ENCODE results near the gene KLHL29. TPM values are rescaled to one million over a fixed set of nuclear protein-coding genes. Genes with fewer than 3 reads are reported as not detected.
A peak's percentile ranks its signal among the peaks of the same experiment; 100 is the strongest.

KLHL29 gene
- polyA plus RNA-seq, 6 donors from 2014 or later: 0.08 to 0.50 (median 0.28) TPM; not detected in 2

DNA sequence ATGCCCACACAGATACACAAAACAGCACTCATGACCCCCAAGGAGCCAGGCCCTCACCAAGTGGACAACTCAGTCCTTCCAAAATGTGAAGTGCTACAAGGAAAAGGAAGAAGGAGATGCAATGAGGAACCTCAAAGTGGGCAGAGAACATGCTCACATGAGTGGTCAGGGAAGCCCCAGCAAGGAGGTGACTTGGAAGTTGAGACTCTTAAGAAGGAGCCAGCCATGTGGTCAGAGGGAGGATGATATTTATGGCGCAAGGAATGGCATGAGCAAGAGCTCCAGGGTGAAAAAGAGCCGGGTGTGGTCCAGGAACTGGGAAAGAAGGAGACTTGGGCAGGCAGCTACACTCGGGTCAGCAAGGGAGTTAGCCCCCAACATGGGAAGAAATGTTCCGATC, 30.0 kb upstream of the KLHL29 start:
- Mint-ChIP-seq H3K36me3 (no peaks in the 10 kb centered on the region), H3K9me3 (peaks cover 0 to 4% (median 0%) of the 10 kb centered on the region in 7 donors), H3K27ac (no peak overlapping the region), H3K27me3 (peaks cover 29 to 61% (median 50%) of the 10 kb centered on the region in 3 donors), H3K4me1 (peaks cover 0 to 3% (median 0%) of the 10 kb centered on the region in 3 donors), H3K4me3 (no peak overlapping the region)
- no peak for ATAC-seq (ENCODE audit: low read depth in 2 of 2)
- no peak for DNase-seq

GRCh38 chr2:23356711-23357110, 28.3 kb upstream of the KLHL29 start:
- Mint-ChIP-seq H3K36me3 (no peaks in the 10 kb centered on the region), H3K27ac (no peak overlapping the region), H3K4me1 (peaks cover 0 to 3% (median 0%) of the 10 kb centered on the region in 3 donors), H3K27me3 (peaks cover 35 to 65% (median 48%) of the 10 kb centered on the region in 3 donors), H3K9me3 (peaks cover 0 to 4% (median 0%) of the 10 kb centered on the region in 7 donors), H3K4me3 (no peak overlapping the region)
- DNase-seq (no peak), ATAC-seq (ENCODE audit: low read depth in 2 of 2) (no peak)

DNA sequence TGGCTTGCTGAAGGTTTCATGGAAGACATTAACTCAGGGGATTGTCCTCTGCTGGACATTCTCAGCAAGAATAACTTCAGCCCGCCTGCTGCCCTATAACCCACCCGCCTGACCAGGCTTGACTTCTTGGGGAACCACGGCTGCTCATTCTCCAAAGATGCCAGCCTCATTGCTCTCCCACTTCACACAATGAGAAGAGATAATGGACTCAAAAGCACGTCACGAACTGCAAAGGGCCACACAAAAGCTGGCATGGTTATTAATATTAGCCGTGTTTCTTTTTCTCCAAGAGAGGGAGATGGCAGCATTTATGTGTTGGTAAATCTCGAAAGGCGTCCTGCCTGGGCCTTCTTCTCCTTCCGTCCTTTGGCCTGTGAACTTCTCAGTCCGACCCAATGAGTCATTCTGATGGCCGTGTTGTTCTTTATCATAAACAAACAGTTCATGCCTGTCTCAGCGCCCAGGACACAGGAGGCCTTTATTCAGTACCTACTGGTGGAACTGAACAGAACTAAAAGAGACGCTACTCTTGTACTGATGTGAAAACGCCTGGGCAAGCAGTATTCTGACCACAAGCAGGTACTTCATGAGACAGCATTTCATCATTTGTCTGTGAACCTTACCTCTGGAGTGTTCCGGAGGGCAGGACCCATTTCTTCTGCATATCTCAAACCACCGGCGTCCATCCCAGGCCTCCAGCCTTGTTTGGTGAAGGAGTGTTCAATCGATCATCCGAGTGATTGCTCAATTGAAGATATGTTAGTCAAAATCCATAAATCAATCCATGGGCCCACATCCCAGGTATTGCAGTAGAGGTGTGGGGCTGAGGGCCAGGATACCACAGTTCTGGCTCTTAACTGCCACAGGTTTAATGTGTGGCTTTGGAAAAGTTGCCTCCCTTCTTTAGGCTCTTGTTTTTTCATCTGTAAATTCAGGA, 25.1 kb upstream of the KLHL29 start:
- Mint-ChIP-seq H3K27ac (no peak overlapping the region), H3K27me3 (peaks cover 25 to 66% (median 39%) of the 10 kb centered on the region in 3 donors), H3K9me3 (peaks cover 0 to 4% (median 0%) of the 10 kb centered on the region in 7 donors), H3K36me3 (peaks cover 0 to under 1% of the 10 kb centered on the region in 2 donors), H3K4me3 (peak overlapping the region in 1 of 8 donors; percentile 13), H3K4me1 (no peaks in the 10 kb centered on the region)
- DNase-seq: no peak
- ATAC-seq (ENCODE audit: low read depth in 2 of 2): no peak

DNA sequence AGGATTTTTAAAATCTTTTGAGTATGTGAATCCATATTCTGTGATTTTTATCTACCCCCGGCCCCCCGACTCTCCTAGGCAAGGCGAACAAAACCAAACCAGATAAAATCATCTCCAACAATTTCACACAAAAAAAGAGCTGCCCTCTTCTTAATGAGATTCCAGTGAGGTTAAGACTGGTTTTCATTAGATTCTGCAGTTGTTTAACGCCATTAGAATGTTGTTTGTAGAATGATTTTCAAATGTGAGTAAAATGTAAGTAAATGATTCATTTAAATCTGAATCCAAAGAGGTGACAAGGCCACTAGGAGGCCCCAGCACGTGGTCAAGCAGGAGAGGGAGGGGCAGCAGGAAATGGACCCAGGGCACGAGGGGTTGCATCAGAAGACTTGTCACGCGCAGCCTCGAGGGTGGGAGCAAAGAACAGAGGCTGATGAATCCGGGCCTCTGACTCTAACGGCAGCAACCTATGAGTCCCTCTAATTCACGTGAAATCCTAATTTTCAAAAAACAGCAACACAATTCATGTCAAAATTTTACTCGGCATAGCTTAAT, 24.3 kb upstream of the KLHL29 start:
- Mint-ChIP-seq H3K27me3 (peaks cover 27 to 69% (median 43%) of the 10 kb centered on the region in 3 donors), H3K36me3 (peaks cover 0 to 8% of the 10 kb centered on the region in 2 donors), H3K4me3 (no peak overlapping the region), H3K27ac (no peak overlapping the region), H3K9me3 (peaks cover 2 to 7% (median 4%) of the 10 kb centered on the region in 7 donors), H3K4me1 (no peaks in the 10 kb centered on the region)
- DNase-seq (no peak), ATAC-seq (ENCODE audit: low read depth in 2 of 2) (no peak)

- no peaks in the 10 kb centered on the region for H3K4me1 Mint-ChIP-seq
- peaks cover 0 to 8% of the 10 kb centered on the region in 2 donors for H3K36me3 Mint-ChIP-seq
- H3K27ac Mint-ChIP-seq: no peak overlapping the region
- H3K9me3 Mint-ChIP-seq: peaks cover 2 to 8% (median 4%) of the 10 kb centered on the region in 7 donors
- no peak overlapping the region for H3K4me3 Mint-ChIP-seq
- peaks cover 28 to 71% (median 45%) of the 10 kb centered on the region in 3 donors for H3K27me3 Mint-ChIP-seq
- ATAC-seq (ENCODE audit: low read depth in 2 of 2): no peak
- DNase-seq: no peak
Measured at GRCh38 chr2:23361152-23361551, 23.8 kb upstream of the KLHL29 start.

- DNase-seq (no peak), ATAC-seq (ENCODE audit: low read depth in 2 of 2) (no peak)
- H3K27me3 Mint-ChIP-seq: peaks cover 34 to 65% (median 38%) of the 10 kb centered on the region in 3 donors
- H3K9me3 Mint-ChIP-seq: peaks cover 0 to 8% (median 3%) of the 10 kb centered on the region in 7 donors
- H3K4me1 Mint-ChIP-seq: no peaks in the 10 kb centered on the region
- H3K36me3 Mint-ChIP-seq: peaks cover 0 to 8% of the 10 kb centered on the region in 2 donors
- H3K4me3 Mint-ChIP-seq: no peak overlapping the region
- no peak overlapping the region for H3K27ac Mint-ChIP-seq
Measured at GRCh38 chr2:23363268-23363667, 21.7 kb upstream of the KLHL29 start.

- DNase-seq (no peak), ATAC-seq (ENCODE audit: low read depth in 2 of 2) (no peak)
- Mint-ChIP-seq H3K4me3 (no peak overlapping the region), H3K27me3 (peaks cover 34 to 60% (median 34%) of the 10 kb centered on the region in 3 donors), H3K9me3 (peaks cover 0 to 8% (median 3%) of the 10 kb centered on the region in 7 donors), H3K4me1 (no peaks in the 10 kb centered on the region), H3K27ac (peak overlapping the region in 1 of 6 donors; percentile 27), H3K36me3 (peaks cover 0 to 8% of the 10 kb centered on the region in 2 donors)
Measured at GRCh38 chr2:23363831-23364230, 21.1 kb upstream of the KLHL29 start.

GRCh38 chr2:23366720-23367119, 18.3 kb upstream of the KLHL29 start:
- no peaks in the 10 kb centered on the region for H3K4me1 Mint-ChIP-seq
- no peak overlapping the region for H3K4me3 Mint-ChIP-seq
- peaks cover 37 to 45% (median 40%) of the 10 kb centered on the region in 3 donors for H3K27me3 Mint-ChIP-seq
- no peak overlapping the region for H3K27ac Mint-ChIP-seq
- H3K9me3 Mint-ChIP-seq: peaks cover 0 to 8% (median 3%) of the 10 kb centered on the region in 7 donors
- peaks cover 0 to 8% of the 10 kb centered on the region in 2 donors for H3K36me3 Mint-ChIP-seq
- no peak for ATAC-seq (ENCODE audit: low read depth in 2 of 2)
- DNase-seq: no peak

DNA sequence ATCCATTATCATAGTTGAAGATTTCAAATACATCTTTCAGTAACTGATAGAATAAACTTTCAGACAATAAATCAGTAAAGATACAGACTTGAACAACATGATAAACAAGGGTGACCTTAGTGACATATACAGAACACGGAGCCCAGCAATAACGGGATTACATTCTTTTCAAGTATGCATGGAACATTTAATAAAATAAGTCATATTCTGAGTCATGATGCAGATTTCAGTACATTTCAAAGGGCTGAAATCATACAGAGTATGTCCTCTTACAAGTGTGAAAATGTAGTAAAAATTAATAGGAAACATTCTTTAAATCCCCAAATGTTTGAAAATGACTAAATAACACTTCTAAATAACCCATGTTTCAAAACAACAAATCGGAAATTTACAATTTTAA, 17.2 kb upstream of the KLHL29 start:
- H3K9me3 Mint-ChIP-seq: peaks cover 0 to 8% (median 3%) of the 10 kb centered on the region in 7 donors
- H3K4me1 Mint-ChIP-seq: no peaks in the 10 kb centered on the region
- ATAC-seq (ENCODE audit: low read depth in 2 of 2): no peak
- H3K36me3 Mint-ChIP-seq: peaks cover 0 to 8% of the 10 kb centered on the region in 2 donors
- peaks cover 31 to 39% (median 35%) of the 10 kb centered on the region in 3 donors for H3K27me3 Mint-ChIP-seq
- H3K4me3 Mint-ChIP-seq: no peak overlapping the region
- no peak overlapping the region for H3K27ac Mint-ChIP-seq
- DNase-seq: no peak

DNA sequence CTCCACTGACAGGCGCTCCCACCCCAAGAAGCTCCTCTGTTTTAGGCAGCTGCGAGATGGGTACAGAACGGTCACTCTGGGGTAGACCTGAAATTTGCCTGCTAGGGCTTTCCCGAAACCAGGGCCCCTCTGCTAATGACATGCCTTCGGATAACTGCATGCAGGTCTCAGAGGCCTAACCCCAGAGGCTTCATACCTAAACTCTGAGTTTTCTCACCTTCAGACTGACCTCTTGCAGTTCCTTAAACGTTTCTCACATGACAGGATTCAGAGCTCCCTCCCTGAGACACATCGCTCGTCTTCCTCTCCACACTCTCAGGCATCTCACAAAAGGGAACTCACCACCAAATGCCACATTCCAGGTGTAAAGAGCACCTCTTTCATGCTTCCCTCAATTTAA, 11.3 kb upstream of the KLHL29 start:
- H3K9me3 Mint-ChIP-seq: peaks cover 0 to 4% (median 1%) of the 10 kb centered on the region in 7 donors
- ATAC-seq (ENCODE audit: low read depth in 2 of 2): no peak

DNA sequence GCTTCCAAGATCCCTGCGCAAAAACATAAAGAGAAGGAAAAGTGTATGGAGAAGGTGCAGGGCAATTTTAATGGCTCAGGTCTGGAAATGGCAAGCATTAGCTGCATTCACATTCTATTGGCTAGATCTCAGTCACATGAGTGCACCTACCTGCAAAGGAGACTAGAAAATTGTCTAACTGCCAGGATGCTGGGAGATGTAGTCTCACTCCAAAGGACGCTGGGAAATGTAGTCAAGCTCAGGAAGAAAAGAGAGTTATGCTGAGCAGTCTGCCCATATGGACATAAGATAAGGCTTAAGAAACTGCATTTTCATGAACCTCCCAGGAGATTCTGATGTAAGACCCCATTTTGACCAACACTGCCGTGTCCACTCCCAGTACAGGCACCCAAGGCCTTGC, 9.5 kb upstream of the KLHL29 start:
- Mint-ChIP-seq H3K9me3 (peaks cover 0 to 4% (median 1%) of the 10 kb centered on the region in 7 donors), H3K27me3 (peaks cover 8 to 42% (median 38%) of the 10 kb centered on the region in 3 donors), H3K27ac (no peak overlapping the region), H3K4me1 (peaks cover 3 to 11% (median 3%) of the 10 kb centered on the region in 3 donors), H3K4me3 (no peak overlapping the region), H3K36me3 (no peaks in the 10 kb centered on the region)
- DNase-seq (no peak), ATAC-seq (ENCODE audit: low read depth in 2 of 2) (peak in 1 of 2 donors; percentile 40)

More for the DNA sequence above, 11.3 kb upstream of the KLHL29 start:
- Mint-ChIP-seq H3K4me3 (no peak overlapping the region), H3K27me3 (peaks cover 20 to 42% (median 38%) of the 10 kb centered on the region in 3 donors), H3K27ac (no peak overlapping the region), H3K36me3 (no peaks in the 10 kb centered on the region), H3K4me1 (no peaks in the 10 kb centered on the region)
- no peak for DNase-seq

- peaks cover 13 to 48% (median 44%) of the 10 kb centered on the region in 3 donors for H3K27me3 Mint-ChIP-seq
- no peaks in the 10 kb centered on the region for H3K36me3 Mint-ChIP-seq
- peaks cover 9 to 17% (median 9%) of the 10 kb centered on the region in 3 donors for H3K4me1 Mint-ChIP-seq
- DNase-seq (no peak), ATAC-seq (ENCODE audit: low read depth in 2 of 2) (no peak)
- no peak overlapping the region for H3K27ac Mint-ChIP-seq
- peaks cover 0 to 4% (median 2%) of the 10 kb centered on the region in 7 donors for H3K9me3 Mint-ChIP-seq
- H3K4me3 Mint-ChIP-seq: peak overlapping the region in 1 of 8 donors; percentile 50
Measured at GRCh38 chr2:23376075-23376474, 8.9 kb upstream of the KLHL29 start.

DNA sequence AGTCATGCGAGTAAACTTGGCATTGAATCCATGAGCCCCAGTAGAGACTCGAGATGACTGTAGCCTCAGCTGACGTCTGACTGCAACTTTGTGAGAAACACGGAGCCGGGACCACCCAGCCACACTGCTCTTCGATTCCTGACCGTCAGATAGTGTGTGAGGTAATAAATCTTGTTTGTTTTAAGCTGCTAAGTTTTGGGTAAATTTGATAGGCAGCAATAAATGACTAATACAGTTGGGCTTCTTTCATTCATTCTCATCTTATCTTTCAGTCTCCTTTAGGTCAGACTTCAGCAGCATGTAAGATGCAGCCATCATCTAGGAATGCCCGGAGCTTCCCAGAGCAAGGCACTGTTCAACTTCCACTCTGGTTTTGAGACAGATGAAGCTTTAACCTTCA, 8.0 kb upstream of the KLHL29 start:
- Mint-ChIP-seq H3K27ac (peak overlapping the region in 1 of 6 donors; percentile 50), H3K27me3 (peaks cover 19 to 46% (median 43%) of the 10 kb centered on the region in 3 donors), H3K4me3 (no peak overlapping the region), H3K36me3 (no peaks in the 10 kb centered on the region), H3K4me1 (peaks cover 10 to 26% (median 15%) of the 10 kb centered on the region in 3 donors), H3K9me3 (peaks cover 0 to 4% (median 2%) of the 10 kb centered on the region in 7 donors)
- ATAC-seq (ENCODE audit: low read depth in 2 of 2): no peak
- DNase-seq: no peak
